Measurements from ENCODE around the gene DHRS11.
A peak's percentile ranks its signal among the peaks of the same experiment; 100 is the strongest.
"Not testable (repeated sequence)": the region's sequence is repeated elsewhere in the genome, so short reads cannot be mapped to it uniquely, and the experiment has no call there.

Gene DHRS11

GRCh38 chr17:36594626-36595401, 3.1 kb downstream of the DHRS11 start:
- DNase-seq, result no peak

- no peak for DNase-seq
Observed at GRCh38 chr17:36597226-36597625, 5.5 kb downstream of the DHRS11 start.

GRCh38 chr17:36597866-36598777, 6.4 kb downstream of the DHRS11 start:
- no peak for DNase-seq

GRCh38 chr17:36598951-36599401, 7.3 kb downstream of the DHRS11 start:
- DNase-seq, result no peak

GRCh38 chr17:36599546-36600250, 8.0 kb downstream of the DHRS11 start:
- no peak for DNase-seq

GRCh38 chr17:36600465-36600864, 8.8 kb downstream of the DHRS11 start:
- DNase-seq, result no peak

GRCh38 chr17:36600936-36601302, 9.2 kb downstream of the DHRS11 start:
- DNase-seq, result no peak

- peak; percentile 92 for DNase-seq
Observed at GRCh38 chr17:36601303-36602029, 9.8 kb downstream of the DHRS11 start, which contains the start of gene MRM1. Gene MRM1, plus strand, starts transcription at chr17:36601583. Its CDS starts 228 bp downstream, at chr17:36601811.

- no peak for DNase-seq
Observed at GRCh38 chr17:36602030-36602748, 10.5 kb downstream of the DHRS11 start.

- peak; percentile 82 for DNase-seq
Observed at GRCh38 chr17:36602924-36603384, 11.3 kb downstream of the DHRS11 start.

- DNase-seq, result not testable (repeated sequence)
Observed at GRCh38 chr17:36605028-36605427, 13.3 kb downstream of the DHRS11 start.

- DNase-seq, result no peak
Observed at GRCh38 chr17:36608280-36608679, 16.6 kb downstream of the DHRS11 start.

- DNase-seq, result no peak
Observed at GRCh38 chr17:36608794-36609497, 17.3 kb downstream of the DHRS11 start.

GRCh38 chr17:36609498-36609862, 17.8 kb downstream of the DHRS11 start:
- no peak for DNase-seq

- no peak for DNase-seq
Observed at GRCh38 chr17:36610474-36610873, 18.8 kb downstream of the DHRS11 start.

- DNase-seq, result no peak
Observed at GRCh38 chr17:36611345-36612072, 19.8 kb downstream of the DHRS11 start.

- no peak for DNase-seq
Observed at GRCh38 chr17:36612323-36612722, 20.6 kb downstream of the DHRS11 start.

- no peak for DNase-seq
Observed at GRCh38 chr17:36613155-36613554, 21.5 kb downstream of the DHRS11 start.

GRCh38 chr17:36614081-36614480, 22.4 kb downstream of the DHRS11 start:
- DNase-seq, result no peak

GRCh38 chr17:36614933-36615332, 23.3 kb downstream of the DHRS11 start:
- DNase-seq, result no peak

Data from CD4-positive, alpha-beta T cell treated with Interleukin-10 for 1 hour (primary cell).